ENCODE data around the gene GRXCR2.
A peak's percentile ranks its signal among the peaks of the same experiment; 100 is the strongest.

GRXCR2 gene

DNA sequence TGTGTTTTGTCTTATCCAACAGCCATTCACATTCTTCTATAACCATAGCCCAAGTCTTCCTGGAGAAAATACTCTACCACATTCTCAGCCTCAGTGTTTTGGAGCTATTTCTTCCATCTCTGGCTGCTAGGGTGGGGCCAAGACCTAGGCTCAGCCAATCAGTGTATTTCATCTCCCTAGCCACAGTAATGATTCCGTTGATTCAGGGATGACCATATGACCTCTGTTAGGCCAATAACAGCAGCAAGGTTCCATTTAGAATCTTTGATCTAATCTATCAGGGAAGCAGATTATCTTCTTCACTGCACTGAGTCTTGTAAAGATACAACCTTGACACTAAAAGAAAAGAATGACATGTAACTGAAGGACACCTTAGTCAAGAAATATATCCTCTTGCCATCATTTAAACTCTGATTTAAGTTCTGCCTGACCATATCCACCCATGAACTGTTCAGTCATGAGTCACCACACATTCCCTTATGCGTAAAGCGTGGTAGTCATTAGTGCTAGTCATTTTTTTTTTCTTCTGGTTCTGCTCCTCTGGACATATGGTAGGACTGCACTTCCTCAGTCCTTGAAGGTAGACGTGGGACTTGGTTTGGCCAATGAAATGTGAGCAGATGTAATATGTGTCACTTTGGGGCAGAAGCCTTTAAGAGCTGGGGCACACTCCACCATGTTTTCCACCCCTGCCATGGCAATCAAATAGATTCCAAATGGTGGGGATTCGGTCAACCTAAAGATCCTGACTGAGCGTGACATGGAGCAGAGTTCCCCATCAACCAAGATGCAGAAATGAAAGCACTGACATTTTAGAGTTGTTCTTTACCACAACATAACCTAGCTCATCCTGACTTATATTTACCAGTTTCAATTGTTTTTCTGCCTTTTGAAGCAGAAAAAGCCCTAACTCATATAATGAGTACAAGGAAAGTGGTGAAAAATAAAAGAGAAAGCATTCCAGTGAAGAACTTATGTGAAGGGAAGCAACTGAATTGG lies 25.0 kb downstream of the GRXCR2 start:
- Histone ChIP-seq H3F3A (ENCODE audit: low read depth) (no peaks in the 10 kb centered on the region), H3K79me2 (ENCODE audit: insufficient read depth, low read length) (no peaks in the 10 kb centered on the region), H3K27me3 (ENCODE audit: insufficient read depth, low read length, poor library complexity, severe bottlenecking) (no peaks in the 10 kb centered on the region), H3K9ac (ENCODE audit: low read depth, low read length, poor library complexity, severe bottlenecking) (no peak overlapping the region), H3K36me3 (ENCODE audit: insufficient read depth, low read length) (no peaks in the 10 kb centered on the region), H3K9me3 (ENCODE audit: insufficient read depth, low read depth, low read length) (no peaks in the 10 kb centered on the region), H3K9me2 (replicated peaks; ENCODE audit: low read depth, low read length) (no peaks in the 10 kb centered on the region), H3K4me3 (ENCODE audit: low read length, poor library complexity, severe bottlenecking) (no peak overlapping the region), H3K4me2 (ENCODE audit: low read depth, low read length, poor library complexity, severe bottlenecking) (no peak overlapping the region), H2AFZ (ENCODE audit: low read length) (no peak overlapping the region), H3K4me1 (ENCODE audit: insufficient read depth, low read length, poor library complexity, severe bottlenecking) (no peaks in the 10 kb centered on the region), H4K20me1 (ENCODE audit: insufficient read depth, low read length, poor library complexity, severe bottlenecking) (no peaks in the 10 kb centered on the region)
- TF ChIP-seq EZH2phosphoT487 (IDR thresholded peaks at IDR 0.05; ENCODE audit: borderline replicate concordance) (no peak), CTCF (conservative IDR thresholded peaks at IDR 0.05; ENCODE audit: low read length) (no peak)

DNA sequence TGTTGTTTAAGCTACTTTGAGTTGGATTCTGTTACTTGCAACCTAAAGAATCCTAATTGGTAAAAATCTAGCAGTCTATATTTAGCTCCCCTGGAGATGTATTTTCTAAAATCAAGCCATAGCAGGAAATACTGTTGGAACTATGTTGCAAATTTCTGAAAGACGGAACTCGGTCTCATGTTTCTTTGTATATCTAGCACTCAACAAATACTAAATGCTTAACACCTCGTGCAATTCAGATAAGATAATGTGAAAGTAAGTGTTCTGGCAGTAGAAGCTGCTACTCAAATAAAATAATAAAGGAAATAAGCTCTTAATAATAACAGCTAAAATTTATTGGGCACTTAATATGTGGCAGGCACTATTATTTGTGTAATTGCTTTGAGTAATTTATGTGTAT lies 26.7 kb downstream of the GRXCR2 start:
- no peaks in the 10 kb centered on the region for H3K36me3 ChIP-seq (ENCODE audit: insufficient read depth, low read length)
- no peaks in the 10 kb centered on the region for H3K79me2 ChIP-seq (ENCODE audit: insufficient read depth, low read length)
- H4K20me1 ChIP-seq (ENCODE audit: insufficient read depth, low read length, poor library complexity, severe bottlenecking), result no peaks in the 10 kb centered on the region
- no peak overlapping the region for H3K4me3 ChIP-seq (ENCODE audit: low read length, poor library complexity, severe bottlenecking)
- no peak for TF ChIP-seq EZH2phosphoT487 (IDR thresholded peaks at IDR 0.05; ENCODE audit: borderline replicate concordance)
- no peak for TF ChIP-seq CTCF (conservative IDR thresholded peaks at IDR 0.05; ENCODE audit: low read length)
- H3K27me3 ChIP-seq (ENCODE audit: insufficient read depth, low read length, poor library complexity, severe bottlenecking), result no peaks in the 10 kb centered on the region
- H3K4me1 ChIP-seq (ENCODE audit: insufficient read depth, low read length, poor library complexity, severe bottlenecking), result no peaks in the 10 kb centered on the region
- no peaks in the 10 kb centered on the region for H3F3A ChIP-seq (ENCODE audit: low read depth)
- H3K9me2 ChIP-seq (replicated peaks; ENCODE audit: low read depth, low read length), result no peaks in the 10 kb centered on the region
- no peaks in the 10 kb centered on the region for H3K9me3 ChIP-seq (ENCODE audit: insufficient read depth, low read depth, low read length)
- H3K4me2 ChIP-seq (ENCODE audit: low read depth, low read length, poor library complexity, severe bottlenecking), result no peak overlapping the region
- H2AFZ ChIP-seq (ENCODE audit: low read length), result no peak overlapping the region
- no peak overlapping the region for H3K9ac ChIP-seq (ENCODE audit: low read depth, low read length, poor library complexity, severe bottlenecking)

DNA sequence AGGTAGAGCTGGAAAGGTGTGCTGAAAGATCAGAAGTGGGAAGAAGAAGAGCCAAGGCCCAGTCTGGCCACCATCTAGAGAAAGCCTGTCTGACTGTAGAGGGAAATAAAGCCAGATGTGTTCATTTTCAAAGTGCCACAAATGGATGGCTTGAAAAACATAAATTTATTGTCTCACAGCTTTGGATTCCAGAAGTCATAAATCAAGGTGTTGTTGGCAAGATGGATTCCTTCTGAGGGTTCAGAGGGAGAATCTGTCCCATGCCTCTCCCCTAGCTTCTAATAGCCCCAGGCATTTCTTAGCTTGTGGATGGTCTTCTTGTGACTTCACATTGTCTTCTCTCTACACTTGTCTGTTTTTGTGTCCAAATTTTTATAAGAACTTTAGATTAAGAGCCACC lies 31.5 kb downstream of the GRXCR2 start:
- Histone ChIP-seq H3K79me2 (ENCODE audit: insufficient read depth, low read length) (no peaks in the 10 kb centered on the region), H3K9ac (ENCODE audit: low read depth, low read length, poor library complexity, severe bottlenecking) (no peak overlapping the region), H3K9me2 (replicated peaks; ENCODE audit: low read depth, low read length) (no peaks in the 10 kb centered on the region), H3K4me2 (ENCODE audit: low read depth, low read length, poor library complexity, severe bottlenecking) (no peak overlapping the region), H3K4me3 (ENCODE audit: low read length, poor library complexity, severe bottlenecking) (no peak overlapping the region), H2AFZ (ENCODE audit: low read length) (peak overlapping the region; percentile 19; the same call in 1 of the 2 replicates), H3K27me3 (ENCODE audit: insufficient read depth, low read length, poor library complexity, severe bottlenecking) (no peaks in the 10 kb centered on the region), H3K4me1 (ENCODE audit: insufficient read depth, low read length, poor library complexity, severe bottlenecking) (peaks cover under 1% of the 10 kb centered on the region), H4K20me1 (ENCODE audit: insufficient read depth, low read length, poor library complexity, severe bottlenecking) (no peaks in the 10 kb centered on the region), H3F3A (ENCODE audit: low read depth) (no peaks in the 10 kb centered on the region), H3K36me3 (ENCODE audit: insufficient read depth, low read length) (no peaks in the 10 kb centered on the region), H3K9me3 (ENCODE audit: insufficient read depth, low read depth, low read length) (no peaks in the 10 kb centered on the region)
- no peak for TF ChIP-seq EZH2phosphoT487 (IDR thresholded peaks at IDR 0.05; ENCODE audit: borderline replicate concordance)
- TF ChIP-seq CTCF (conservative IDR thresholded peaks at IDR 0.05; ENCODE audit: low read length), result no peak
